22Rv1 (cell line): Measurements from ENCODE around the gene IMMP2L.

ENCODE experiments used
- ZFX ChIP-seq: fragments of 450-650 bp; IDR thresholded peaks from 2 replicates; pipeline ENCODE4 v1.6.1; 2017; ENCODE audit warnings: antibody characterized with exemption, borderline replicate concordance
- TF ChIP-seq, protein P1 (sequence below): fragments of 450-650 bp; IDR thresholded peaks from 2 replicates; pipeline ENCODE4 v1.5.1; 2017; ENCODE audit warnings: mild to moderate bottlenecking

DNA sequence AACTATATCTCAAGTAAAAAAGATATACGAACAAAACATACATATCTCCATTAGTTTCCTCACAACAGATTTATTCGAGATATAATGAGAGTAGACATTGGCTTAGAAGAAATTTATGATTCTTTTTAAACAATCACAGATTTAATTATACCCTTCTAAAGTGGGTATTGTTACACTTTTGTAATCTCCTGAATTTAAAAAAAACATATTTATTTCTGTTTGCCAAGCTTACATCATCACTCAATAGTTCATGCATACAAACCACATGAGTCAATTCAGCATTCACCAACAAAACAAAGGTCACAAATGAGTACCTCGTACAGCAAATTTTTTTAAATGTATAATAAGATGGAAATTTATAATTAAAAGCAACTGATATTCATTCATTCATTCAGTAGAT lies 453.8 kb downstream of the IMMP2L start:
- TF ChIP-seq, protein P1, sequence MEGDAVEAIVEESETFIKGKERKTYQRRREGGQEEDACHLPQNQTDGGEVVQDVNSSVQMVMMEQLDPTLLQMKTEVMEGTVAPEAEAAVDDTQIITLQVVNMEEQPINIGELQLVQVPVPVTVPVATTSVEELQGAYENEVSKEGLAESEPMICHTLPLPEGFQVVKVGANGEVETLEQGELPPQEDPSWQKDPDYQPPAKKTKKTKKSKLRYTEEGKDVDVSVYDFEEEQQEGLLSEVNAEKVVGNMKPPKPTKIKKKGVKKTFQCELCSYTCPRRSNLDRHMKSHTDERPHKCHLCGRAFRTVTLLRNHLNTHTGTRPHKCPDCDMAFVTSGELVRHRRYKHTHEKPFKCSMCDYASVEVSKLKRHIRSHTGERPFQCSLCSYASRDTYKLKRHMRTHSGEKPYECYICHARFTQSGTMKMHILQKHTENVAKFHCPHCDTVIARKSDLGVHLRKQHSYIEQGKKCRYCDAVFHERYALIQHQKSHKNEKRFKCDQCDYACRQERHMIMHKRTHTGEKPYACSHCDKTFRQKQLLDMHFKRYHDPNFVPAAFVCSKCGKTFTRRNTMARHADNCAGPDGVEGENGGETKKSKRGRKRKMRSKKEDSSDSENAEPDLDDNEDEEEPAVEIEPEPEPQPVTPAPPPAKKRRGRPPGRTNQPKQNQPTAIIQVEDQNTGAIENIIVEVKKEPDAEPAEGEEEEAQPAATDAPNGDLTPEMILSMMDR: no peak
- TF ChIP-seq ZFX: no peak
